Coronary artery (tissue), 2 donors: ENCODE results near the gene HOXB7.
A peak's percentile ranks its signal among the peaks of the same experiment; 100 is the strongest.

ENCODE experiments used
- DNase-seq: peaks from one replicate; pipeline ENCODE4 v3.0.0-alpha.2; 2017; ENCODE audit warnings: low spot score
- H3K27ac ChIP-seq, 2 donors: fragments of 200-600 bp; sonication (generic); one replicate each; pipeline ENCODE4 v1.5.1; 2016 to 2019
- H3K4me3 ChIP-seq: fragments of 200-600 bp; sonication (generic); 2 replicates; pipeline ENCODE4 v1.5.1; 2016; ENCODE audit warnings: mild to moderate bottlenecking, moderate library complexity
- TF ChIP-seq, protein P1 (sequence below): fragments of 200-600 bp; sonication (generic); IDR thresholded peaks from one replicate; pipeline ENCODE4 v1.5.1; 2019; ENCODE audit warnings: antibody characterized with exemption

HOXB7 gene

DNA sequence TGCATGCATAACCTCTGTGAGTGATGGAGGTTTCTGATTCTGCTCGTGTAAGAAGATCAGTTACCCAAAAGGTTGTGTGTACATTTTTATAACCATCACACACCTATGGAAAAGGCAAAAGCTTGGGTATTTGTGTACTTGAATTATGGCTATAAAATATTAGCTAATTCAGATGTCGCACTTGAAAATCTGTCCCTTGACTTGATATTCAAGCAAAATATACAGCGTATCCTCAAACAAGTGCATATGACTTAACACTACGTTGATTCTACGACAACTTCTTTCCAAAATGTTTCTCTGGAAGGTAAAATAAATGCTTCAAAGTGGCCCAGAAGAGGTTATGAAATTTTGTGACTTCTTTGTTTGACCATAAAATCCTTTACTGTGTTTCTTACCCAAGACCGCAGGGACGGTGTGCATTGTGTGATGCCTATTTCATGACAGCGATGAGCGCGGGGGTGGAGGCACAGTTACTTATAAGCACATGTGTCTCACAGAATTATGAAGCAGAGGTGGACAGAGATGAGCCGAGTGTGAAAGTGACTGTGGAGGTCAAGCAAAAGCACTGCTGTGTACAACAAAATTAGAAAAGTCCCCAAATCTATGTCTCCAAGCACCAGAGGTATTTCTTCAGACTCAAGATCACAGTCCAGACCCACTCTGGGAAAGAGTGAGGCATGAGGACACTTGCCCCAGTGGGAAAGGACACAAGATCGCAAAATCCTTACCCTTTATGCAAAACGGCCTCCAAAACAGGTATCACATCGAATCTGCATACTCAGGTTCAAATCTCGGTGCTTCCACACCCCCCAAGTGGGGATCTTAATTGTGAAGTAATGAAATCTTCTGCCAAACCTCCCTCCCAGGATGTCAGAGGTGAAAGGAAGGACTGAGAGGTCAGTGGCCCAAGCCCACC lies 19.4 kb upstream of the HOXB7 start:
- Histone ChIP-seq H3K27ac (no peak overlapping the region), H3K4me3 (no peak overlapping the region)
- DNase-seq = no peak
- TF ChIP-seq, protein P1, sequence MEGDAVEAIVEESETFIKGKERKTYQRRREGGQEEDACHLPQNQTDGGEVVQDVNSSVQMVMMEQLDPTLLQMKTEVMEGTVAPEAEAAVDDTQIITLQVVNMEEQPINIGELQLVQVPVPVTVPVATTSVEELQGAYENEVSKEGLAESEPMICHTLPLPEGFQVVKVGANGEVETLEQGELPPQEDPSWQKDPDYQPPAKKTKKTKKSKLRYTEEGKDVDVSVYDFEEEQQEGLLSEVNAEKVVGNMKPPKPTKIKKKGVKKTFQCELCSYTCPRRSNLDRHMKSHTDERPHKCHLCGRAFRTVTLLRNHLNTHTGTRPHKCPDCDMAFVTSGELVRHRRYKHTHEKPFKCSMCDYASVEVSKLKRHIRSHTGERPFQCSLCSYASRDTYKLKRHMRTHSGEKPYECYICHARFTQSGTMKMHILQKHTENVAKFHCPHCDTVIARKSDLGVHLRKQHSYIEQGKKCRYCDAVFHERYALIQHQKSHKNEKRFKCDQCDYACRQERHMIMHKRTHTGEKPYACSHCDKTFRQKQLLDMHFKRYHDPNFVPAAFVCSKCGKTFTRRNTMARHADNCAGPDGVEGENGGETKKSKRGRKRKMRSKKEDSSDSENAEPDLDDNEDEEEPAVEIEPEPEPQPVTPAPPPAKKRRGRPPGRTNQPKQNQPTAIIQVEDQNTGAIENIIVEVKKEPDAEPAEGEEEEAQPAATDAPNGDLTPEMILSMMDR = no peak

DNA sequence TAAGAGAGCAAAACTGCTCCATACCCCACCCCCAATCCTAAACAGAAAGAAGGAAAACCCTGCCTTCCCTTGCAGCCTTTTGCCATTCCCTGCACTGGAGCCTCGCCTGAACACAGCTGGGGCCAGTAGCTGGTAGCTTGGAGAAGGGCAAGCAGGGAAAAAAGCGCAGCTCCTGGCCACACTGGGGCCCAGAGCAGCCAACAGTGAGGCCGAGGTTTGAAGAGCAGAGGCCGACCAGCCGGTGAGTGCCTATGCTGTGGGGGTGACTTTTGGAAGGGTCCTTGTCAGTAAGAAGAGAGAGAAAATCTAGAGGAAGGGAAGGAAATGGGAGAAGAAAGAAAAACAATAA lies 18.6 kb upstream of the HOXB7 start:
- DNase-seq = no peak
- no peak overlapping the region for H3K27ac ChIP-seq
- TF ChIP-seq, protein P1 = no peak
- no peak overlapping the region for H3K4me3 ChIP-seq

DNA sequence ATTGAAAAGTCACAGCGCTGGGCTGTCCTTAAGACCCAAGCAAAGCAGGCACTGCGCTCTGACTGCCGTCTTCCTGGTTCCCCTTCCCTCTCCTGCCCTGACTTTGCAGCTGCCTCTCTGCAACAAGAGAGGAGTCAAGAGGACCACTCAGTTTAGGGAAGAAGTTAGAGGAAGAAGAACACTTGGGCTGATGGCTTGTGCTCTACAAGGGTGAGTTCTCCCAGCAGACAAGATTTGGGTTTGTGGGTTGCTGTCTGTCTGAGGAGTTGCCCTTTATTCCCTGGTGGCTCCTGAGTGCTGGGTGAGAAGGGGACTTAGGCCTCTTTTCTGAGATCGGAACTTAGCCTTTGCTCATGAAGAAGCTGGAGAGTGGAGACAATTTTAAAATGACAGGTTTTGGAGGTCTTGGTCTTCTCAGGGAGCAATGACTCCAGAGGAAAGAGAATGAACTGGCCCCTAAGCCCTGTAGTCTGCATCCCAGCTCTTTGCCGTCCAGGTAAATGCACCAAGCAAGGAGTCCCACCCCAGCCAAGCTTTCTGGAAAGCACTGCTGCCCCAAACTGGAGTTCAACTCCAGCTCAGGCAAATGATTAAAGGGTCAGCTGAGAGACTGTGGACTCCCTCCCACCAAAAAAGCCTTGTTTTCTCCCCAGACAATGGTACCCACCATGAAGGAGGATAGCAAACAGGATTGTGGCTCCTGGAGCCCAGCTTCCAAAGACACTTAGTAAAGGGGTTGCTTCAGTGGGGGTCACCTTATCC lies 18.0 kb upstream of the HOXB7 start:
- H3K4me3 ChIP-seq = no peak overlapping the region
- no peak for DNase-seq
- TF ChIP-seq, protein P1 = no peak
- H3K27ac ChIP-seq = no peak overlapping the region

DNA sequence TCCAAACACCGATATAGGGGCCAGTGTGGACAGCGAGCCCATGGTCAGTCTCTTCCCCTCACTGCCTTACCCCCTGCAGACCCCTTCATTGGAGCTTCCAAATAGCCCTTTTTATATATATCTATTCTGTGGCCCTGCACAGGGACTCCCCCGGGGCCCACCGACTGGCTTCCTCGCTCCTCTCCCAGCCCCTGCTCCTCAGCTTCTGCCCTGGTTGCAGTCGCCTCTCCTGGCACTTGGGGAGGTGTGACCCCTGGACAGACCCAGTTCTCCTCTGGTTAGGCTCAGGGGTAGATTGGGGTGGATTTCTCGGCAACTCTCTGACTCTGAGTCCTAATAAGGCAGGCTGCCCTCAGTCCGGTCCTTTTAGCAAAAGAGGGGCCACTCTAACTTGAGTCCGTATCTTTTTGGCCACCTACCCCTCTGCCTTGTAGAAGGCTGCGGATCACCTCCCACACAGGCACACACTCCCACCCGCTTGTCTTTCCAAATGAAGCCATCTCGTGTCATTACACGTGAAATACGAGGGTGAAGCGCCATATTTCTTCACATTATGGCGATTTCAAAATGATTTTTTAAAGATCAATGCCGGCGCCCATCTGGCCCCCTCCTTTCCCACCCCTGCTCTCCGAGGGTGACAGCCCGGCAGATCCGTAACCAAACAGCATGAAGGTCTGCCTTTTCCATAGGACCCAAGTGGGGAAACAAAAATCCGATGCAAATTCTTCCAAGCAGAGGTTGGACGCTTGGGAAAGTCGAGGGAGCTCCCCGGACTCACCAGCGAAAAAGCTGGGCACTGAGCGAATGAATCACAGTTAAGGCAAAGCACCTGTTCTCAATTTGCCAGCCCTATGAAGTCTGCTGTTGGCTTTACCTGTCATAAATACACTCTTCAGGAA lies 17.1 kb upstream of the HOXB7 start:
- TF ChIP-seq, protein P1 = no peak
- DNase-seq = no peak
- Histone ChIP-seq H3K27ac (no peak overlapping the region), H3K4me3 (no peak overlapping the region)

DNA sequence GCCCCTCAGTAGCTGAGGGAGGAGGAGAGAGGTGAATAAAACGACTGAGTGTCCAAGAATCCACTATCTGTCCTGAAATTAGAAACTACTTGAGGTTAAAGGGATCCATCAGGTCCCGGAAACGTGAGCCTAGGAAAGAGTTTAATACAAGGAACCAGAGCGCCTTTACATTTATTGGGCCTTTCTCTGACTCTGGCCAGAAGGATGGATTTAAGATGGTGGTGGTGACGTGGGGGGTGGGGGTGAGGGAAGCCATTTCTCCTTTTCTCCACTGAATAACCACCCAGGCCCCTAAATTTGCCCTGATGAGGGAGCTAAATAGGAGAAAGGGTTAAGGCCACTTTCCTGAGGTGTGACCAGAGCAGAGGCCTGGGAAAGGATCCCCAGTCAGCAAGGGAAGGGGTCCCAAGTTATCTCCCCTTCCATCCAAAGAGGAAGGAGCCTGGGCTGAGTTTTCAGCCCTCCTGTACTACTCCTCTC lies 16.3 kb upstream of the HOXB7 start:
- TF ChIP-seq, protein P1 = no peak
- Histone ChIP-seq H3K4me3 (no peak overlapping the region), H3K27ac (no peak overlapping the region)
- DNase-seq = no peak

DNA sequence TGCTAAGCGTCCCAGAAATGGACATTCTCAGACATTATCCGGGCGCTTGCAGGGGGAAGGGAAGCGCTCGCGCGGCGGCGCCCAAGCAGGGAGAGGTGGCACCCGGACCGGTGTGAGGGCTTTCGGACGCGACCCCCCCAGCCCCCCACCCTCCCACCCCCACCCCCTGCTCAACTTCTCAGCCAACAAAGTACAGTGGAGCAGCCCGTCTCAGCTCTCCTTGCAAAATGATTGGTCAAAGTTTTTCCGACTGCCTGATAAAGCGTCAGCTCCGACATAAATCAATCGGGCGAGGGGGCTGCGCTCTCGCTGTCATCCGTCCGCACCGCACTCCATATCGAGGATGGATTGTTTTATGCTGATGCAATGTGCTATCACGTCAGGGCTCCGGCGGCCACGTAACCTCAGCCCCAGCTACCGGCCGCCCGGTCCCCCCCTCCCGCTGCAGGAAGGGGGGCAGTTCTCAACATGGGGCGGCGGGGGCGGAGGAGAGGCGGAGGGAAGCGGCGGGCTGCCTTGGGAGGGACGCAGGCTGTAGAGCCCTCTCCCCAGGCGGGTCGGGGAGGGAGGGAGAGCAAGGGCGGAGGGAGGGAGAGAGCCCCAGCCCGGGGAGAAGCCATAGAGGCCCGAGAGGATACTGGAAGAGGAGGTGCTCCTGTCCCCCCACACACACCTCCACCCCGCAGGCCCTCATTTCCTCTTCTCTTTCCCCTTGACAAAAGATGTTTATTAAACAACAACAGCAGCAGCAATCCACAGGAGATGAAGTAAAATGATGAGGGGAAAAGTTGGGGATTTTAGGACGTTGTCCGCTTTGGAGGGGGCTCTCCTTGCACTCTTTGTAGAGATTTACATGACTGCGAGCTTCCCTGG lies 15.7 kb upstream of the HOXB7 start, which contains the start of gene HOXB9:
TSS of gene HOXB9 (minus strand) at position 114 of the 873 bp plus-strand sequence. CDS start at position 25, 89 bp downstream.
- TF ChIP-seq, protein P1 = no peak
- H3K4me3 ChIP-seq = peak within 1 kb of the TSS; percentile 57
- DNase-seq = no peak
- no peak within 1 kb of the TSS for H3K27ac ChIP-seq
